Measurements from ENCODE around the gene TIMP4.

Gene TIMP4

DNA sequence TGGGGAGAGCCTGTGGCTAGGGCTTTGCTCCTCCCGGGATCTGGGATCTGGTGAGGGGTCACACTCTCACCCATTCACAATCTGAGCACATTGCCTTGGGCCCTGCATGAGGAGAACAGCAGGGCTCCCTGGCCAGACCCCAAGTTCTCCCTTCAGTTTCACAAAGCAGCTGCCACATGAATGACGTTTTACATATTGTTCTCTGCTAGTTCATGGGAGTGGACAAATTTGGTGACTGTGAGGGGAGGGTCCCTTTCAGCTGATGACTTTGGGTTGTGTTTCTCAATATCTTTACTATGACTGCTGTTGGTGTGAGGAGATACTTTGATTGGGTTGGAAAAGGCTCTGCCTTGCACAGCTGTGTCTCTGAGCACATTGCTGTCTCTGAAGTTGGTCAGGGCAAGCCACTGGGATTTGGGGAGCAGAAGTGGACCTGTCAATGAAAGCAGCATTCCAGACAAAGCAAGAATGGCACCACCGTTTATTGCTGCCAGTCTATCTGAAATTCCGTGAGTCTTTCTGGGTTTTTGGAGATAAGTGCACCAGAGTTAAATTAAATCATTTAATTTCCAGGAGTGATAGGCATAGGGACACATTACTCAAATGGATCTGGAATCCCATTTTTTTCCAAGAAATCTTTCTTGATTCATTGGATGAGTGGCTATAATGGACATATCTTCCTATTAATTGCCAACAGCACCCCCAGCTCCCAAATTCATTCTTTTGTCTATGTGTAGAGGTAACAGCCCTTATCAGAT lies 10.3 kb downstream of the TIMP4 start:
- no peak for TF ChIP-seq ZFX (IDR thresholded peaks at IDR 0.05; ENCODE audit: borderline replicate concordance)
- TF ChIP-seq, protein P1, sequence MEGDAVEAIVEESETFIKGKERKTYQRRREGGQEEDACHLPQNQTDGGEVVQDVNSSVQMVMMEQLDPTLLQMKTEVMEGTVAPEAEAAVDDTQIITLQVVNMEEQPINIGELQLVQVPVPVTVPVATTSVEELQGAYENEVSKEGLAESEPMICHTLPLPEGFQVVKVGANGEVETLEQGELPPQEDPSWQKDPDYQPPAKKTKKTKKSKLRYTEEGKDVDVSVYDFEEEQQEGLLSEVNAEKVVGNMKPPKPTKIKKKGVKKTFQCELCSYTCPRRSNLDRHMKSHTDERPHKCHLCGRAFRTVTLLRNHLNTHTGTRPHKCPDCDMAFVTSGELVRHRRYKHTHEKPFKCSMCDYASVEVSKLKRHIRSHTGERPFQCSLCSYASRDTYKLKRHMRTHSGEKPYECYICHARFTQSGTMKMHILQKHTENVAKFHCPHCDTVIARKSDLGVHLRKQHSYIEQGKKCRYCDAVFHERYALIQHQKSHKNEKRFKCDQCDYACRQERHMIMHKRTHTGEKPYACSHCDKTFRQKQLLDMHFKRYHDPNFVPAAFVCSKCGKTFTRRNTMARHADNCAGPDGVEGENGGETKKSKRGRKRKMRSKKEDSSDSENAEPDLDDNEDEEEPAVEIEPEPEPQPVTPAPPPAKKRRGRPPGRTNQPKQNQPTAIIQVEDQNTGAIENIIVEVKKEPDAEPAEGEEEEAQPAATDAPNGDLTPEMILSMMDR (IDR thresholded peaks at IDR 0.05): no peak
- H3K27ac ChIP-seq: no peak overlapping the region

DNA sequence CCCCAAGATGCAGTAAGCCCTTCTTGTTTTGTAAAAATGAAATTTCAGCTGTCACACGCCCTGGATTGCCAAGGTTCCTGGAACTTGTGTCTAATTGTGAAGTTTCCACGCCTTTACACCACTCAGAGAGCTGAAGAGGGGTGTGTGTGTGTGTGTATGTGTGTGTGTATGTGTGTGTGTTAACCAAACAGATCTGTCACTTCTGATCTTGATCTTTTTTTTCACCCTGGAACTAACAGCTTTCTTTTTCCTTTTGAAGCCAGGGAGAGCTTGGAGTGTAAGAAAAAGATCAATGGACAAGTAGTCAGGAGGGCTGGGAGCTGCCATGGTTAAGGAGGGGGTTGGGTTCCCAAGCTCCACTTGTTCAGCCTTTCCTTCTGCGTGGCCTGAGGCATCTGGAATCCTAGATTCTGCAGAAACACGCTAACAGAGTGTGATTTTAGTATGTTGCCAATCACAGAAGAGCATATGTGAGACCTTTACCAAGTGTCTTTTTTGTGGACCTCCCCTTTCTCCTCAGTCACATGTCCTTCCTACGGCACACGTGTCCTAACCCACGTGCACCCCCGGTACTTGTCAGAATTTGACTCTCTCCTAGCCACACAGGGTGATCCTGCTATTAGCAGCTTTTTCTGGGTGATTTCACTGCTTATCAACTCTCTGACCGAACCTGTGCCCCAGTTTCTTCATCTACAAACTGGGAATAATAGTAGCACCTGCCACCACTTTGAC lies 11.5 kb downstream of the TIMP4 start:
- no peak overlapping the region for H3K27ac ChIP-seq
- TF ChIP-seq, protein P1 (IDR thresholded peaks at IDR 0.05): no peak
- no peak for TF ChIP-seq ZFX (IDR thresholded peaks at IDR 0.05; ENCODE audit: borderline replicate concordance)

DNA sequence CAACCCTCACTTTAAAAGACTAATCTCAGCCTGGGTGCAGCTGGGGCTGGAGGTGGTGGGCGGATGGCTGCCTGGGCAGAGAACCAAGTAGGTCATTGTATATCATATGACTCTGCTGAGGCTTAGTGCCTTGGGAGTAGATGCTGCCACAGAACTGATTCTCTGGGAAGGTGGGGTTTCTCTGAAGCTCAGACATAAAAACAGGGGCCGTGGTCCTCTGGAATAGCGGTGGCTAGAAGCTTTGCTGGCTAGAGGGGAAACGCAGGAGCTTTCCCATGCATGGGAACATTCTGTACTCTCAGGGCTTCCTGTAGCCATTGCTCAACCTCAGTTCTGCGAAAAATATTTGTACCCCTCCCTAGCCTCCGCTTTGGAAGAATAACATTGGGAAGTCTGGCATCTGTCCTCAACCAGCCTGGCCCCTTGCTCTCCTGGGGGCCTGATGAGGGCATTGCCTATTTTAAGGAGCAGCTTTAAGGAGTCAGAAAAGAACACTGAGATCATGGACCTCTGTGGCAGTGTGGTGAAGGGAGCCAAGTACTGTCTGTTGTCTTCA lies 14.7 kb downstream of the TIMP4 start:
- H3K27ac ChIP-seq: no peak overlapping the region
- TF ChIP-seq ZFX (IDR thresholded peaks at IDR 0.05; ENCODE audit: borderline replicate concordance): no peak
- TF ChIP-seq, protein P1 (IDR thresholded peaks at IDR 0.05): no peak

DNA sequence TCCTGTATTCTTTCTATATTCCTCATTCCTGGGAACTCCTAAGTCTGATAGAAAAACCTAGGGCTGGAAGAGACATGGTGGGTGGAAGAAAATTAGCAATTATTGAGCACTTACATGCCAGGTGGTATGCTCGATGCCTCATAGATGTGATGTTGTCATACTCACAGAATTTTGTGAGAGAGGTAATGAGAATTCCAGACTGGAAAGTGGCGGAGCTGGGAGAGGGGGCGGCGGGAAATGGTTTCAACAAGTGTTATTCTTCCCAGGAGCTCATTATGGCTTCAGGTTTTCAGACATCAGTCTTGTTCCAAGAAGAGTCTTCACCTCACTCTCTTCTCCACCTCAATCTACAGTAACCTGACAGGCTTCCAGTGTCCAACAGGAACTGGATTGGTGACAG lies 16.2 kb downstream of the TIMP4 start:
- no peak for TF ChIP-seq ZFX (IDR thresholded peaks at IDR 0.05; ENCODE audit: borderline replicate concordance)
- TF ChIP-seq, protein P1 (IDR thresholded peaks at IDR 0.05): no peak

DNA sequence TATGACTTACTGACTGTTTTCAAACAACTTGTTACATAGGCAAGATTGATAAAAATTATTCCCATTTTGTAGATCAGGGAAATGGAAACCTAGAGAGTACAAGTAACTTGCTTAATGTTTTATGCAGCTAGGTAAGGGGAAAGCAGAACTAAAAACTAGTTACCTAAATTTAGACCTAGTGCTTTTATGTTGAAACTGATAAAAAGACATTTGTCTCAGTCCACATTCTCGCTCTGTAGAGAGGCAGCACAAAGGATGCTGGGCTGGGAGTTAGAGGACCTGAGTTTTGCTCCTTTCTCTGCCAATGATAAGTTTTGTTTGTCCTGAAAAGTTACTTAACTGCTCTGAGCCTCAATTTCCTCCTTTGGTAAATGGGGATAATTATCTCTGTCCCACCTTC lies 17.4 kb downstream of the TIMP4 start:
- TF ChIP-seq, protein P1 (IDR thresholded peaks at IDR 0.05): no peak
- no peak for TF ChIP-seq ZFX (IDR thresholded peaks at IDR 0.05; ENCODE audit: borderline replicate concordance)
- H3K27ac ChIP-seq: no peak overlapping the region

More for the DNA sequence above, 16.2 kb downstream of the TIMP4 start:
- no peak overlapping the region for H3K27ac ChIP-seq

DNA sequence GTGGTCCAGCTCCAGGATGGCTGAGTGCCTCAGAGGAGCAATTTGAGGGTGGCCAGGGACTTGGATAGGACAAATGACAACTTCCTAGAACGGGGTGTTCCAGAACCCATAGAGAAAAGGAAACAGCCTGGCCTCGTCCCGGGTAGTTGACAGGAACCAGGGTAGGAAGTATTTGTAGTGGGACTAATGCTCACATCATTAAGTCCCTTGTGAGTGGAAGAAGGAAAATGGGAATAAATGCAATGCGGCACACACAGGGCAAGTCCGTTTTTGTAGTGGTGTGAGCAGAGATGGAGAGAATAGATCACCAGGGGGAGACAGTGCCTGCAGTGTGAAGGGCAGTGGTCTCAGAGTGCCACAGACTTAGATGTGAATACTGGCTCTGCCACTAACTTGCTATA lies 19.6 kb downstream of the TIMP4 start:
- no peak for TF ChIP-seq ZFX (IDR thresholded peaks at IDR 0.05; ENCODE audit: borderline replicate concordance)
- TF ChIP-seq, protein P1 (IDR thresholded peaks at IDR 0.05): 0 out of 2 replicates have a peak, but pooled peaks have one; percentile 5
- no peak overlapping the region for H3K27ac ChIP-seq

DNA sequence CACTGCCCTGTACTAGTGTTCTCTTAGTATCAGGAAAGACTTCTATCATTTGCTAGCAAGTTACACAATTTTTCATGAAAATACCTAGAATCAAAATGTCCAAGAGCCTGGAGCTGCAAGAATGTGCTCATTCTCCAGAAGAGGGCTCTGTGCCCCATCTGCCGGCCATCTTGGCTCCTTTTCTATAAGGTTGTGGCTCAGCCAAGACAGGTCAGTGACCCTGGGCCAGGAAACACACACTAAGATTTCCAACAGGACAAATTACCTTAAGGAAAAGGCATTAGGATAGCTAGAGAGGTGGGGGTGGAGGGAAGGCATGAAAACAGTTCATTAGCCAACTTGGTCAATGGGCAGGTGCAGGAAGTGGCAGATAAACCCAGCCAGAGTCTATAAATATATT lies 20.7 kb downstream of the TIMP4 start:
- TF ChIP-seq, protein P1 (IDR thresholded peaks at IDR 0.05): peak; percentile 32
- no peak for TF ChIP-seq ZFX (IDR thresholded peaks at IDR 0.05; ENCODE audit: borderline replicate concordance)
- H3K27ac ChIP-seq: no peak overlapping the region

Data from 22Rv1 (cell line).